ENCODE results near the gene S1PR2. TPM values are rescaled to one million over a fixed set of nuclear protein-coding genes. Genes with fewer than 3 reads are reported as not detected.

S1PR2 gene
- total RNA-seq, 1 experiment from 2014 or later: 6.9 TPM

DNA sequence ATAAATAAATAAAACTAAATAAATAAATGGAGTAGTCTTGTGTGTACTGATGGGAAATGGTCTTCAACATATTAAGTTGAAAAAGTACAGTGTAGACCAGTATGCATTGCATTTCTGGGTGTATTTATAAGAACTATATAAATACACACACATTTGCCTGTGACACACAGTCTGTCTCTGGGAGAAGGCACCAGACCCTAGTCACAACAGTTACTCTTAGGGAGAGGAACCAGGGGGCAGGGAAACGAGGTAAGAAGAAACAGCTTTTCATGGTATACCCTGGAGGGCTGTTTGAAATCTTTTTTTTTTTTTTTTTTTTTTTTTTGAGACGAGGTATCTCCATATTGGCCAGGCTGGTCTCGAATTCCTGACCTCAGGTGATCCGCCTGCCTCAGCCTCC, 2.8 kb upstream of the S1PR2 start:
- Histone ChIP-seq H3K4me1 (replicated peaks; ENCODE audit: insufficient read depth) (peaks cover 14% of the 10 kb centered on the region; the same call in 1 of the 2 replicates), H3K27ac (no peak overlapping the region), H3K4me2 (no peak overlapping the region), H2AFZ (no peak overlapping the region), H3K79me2 (ENCODE audit: low read depth) (no peaks in the 10 kb centered on the region), H3K4me3 (no peak overlapping the region), H3K9me3 (ENCODE audit: insufficient read depth, low read depth) (no peaks in the 10 kb centered on the region), H3K9me2 (ENCODE audit: insufficient read depth) (no peaks in the 10 kb centered on the region), H3F3A (ENCODE audit: insufficient read depth, low read depth) (peaks cover 11% of the 10 kb centered on the region), H4K20me1 (ENCODE audit: insufficient read depth) (no peaks in the 10 kb centered on the region), H3K36me3 (ENCODE audit: low read depth) (no peaks in the 10 kb centered on the region), H3K27me3 (ENCODE audit: insufficient read depth, low read depth) (no peaks in the 10 kb centered on the region)
- ChIA-PET CTCF (no interaction called here), POLR2A (ENCODE audit: unreplicated experiment) (no interaction called here)
- no TSS peak for BruUV-seq (replicated peaks)
- intact Hi-C loops (cut with micrococcal nuclease; ENCODE audit: unreplicated experiment): loop anchor here (5.0 kb wide), 1 partner anchor 42 kb away; the partner anchor contains the start of gene DNMT1
- DNase-seq: peak in 1 of 2 experiments; percentile 22
- no peak for TF ChIP-seq CTCF (conservative IDR thresholded peaks at IDR 0.05)
- TF ChIP-seq EZH2 (IDR thresholded peaks at IDR 0.05; ENCODE audit: low read depth): no peak

GRCh38 chr19:10231612-10232228, 589 bp upstream of the S1PR2 start:
- no peak for DNase-seq
- Histone ChIP-seq H2AFZ (no peak overlapping the region), H3K4me2 (peak overlapping the region; percentile 84), H3K36me3 (ENCODE audit: low read depth) (no peaks in the 10 kb centered on the region), H3K79me2 (ENCODE audit: low read depth) (no peaks in the 10 kb centered on the region), H3F3A (ENCODE audit: insufficient read depth, low read depth) (peaks cover 16% of the 10 kb centered on the region), H3K4me1 (replicated peaks; ENCODE audit: insufficient read depth) (0 out of 2 replicates have a peak, but pooled peaks cover 7% of the 10 kb centered on the region), H4K20me1 (ENCODE audit: insufficient read depth) (no peaks in the 10 kb centered on the region), H3K27me3 (ENCODE audit: insufficient read depth, low read depth) (no peaks in the 10 kb centered on the region), H3K4me3 (peak overlapping the region; percentile 71), H3K9me2 (ENCODE audit: insufficient read depth) (no peaks in the 10 kb centered on the region), H3K27ac (no peak overlapping the region), H3K9me3 (ENCODE audit: insufficient read depth, low read depth) (no peaks in the 10 kb centered on the region)
- POLR2A ChIA-PET (ENCODE audit: unreplicated experiment): interaction anchor here (0.6 kb wide), 1 partner anchor 40 kb away, joined by 3 read pairs; no protein-coding TSS in a partner anchor
- TF ChIP-seq CTCF (conservative IDR thresholded peaks at IDR 0.05): no peak
- TF ChIP-seq EZH2 (IDR thresholded peaks at IDR 0.05; ENCODE audit: low read depth): no peak
- BruUV-seq (replicated peaks): TSS peak; percentile 83
- CTCF ChIA-PET: interaction anchor here (0.7 kb wide), 1 partner anchor 18 kb away, joined by 4 read pairs; no protein-coding TSS in a partner anchor
- intact Hi-C loops (cut with micrococcal nuclease; ENCODE audit: unreplicated experiment): loop anchor here (5.0 kb wide), 1 partner anchor 39 kb away; the partner anchor contains the start of gene DNMT1

DNA sequence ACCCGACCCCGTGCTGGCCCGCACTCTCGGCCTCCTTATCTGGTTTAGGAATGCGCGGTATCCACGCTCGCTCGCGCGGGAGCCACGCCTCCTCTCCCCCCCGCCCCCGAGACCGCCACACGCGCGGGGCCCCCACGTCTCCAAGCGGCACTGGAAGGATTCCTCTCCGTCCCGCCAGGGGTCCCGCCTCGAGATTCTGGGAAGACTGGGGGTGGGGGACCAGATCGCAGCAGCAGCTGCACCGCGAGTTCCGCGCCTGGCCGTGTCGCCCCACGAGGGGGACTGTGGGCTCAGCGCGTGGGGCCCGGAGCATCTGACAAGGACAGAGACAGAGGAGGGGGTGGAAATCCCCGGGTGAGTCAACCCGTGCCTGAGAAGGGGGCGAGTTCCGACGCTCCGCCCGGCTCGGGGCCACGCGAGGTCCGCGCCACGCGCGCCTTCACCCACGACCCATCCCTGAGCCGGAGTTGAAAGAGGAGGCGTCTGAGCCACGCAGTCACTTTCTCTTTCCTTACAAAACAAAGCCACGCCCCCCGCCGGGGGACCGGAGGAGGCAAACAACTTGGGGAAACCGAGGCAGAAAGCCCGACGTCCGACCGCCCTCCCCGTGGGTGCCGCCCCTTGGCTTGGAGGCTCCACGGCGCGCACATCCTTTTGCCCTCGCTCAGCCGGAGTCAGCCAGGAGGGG, 814 bp downstream of the S1PR2 start:
- intact Hi-C loops (cut with micrococcal nuclease; ENCODE audit: unreplicated experiment): loop anchor here (5.0 kb wide), 1 partner anchor 38 kb away; the partner anchor contains the start of gene DNMT1
- 0 out of 2 replicates have a peak, but pooled peaks cover 7% of the 10 kb centered on the region for H3K4me1 ChIP-seq (replicated peaks; ENCODE audit: insufficient read depth)
- no peaks in the 10 kb centered on the region for H3K9me2 ChIP-seq (ENCODE audit: insufficient read depth)
- H3K27me3 ChIP-seq (ENCODE audit: insufficient read depth, low read depth): no peaks in the 10 kb centered on the region
- H3K4me3 ChIP-seq: peak overlapping the region; percentile 71
- CTCF ChIA-PET: interaction anchor here (0.7 kb wide), 1 partner anchor 25 kb away, joined by 4 read pairs; no protein-coding TSS in a partner anchor
- BruUV-seq (replicated peaks): TSS peak; percentile 53
- peak overlapping the region; percentile 84 for H3K4me2 ChIP-seq
- TF ChIP-seq CTCF (conservative IDR thresholded peaks at IDR 0.05) (no peak), EZH2 (IDR thresholded peaks at IDR 0.05; ENCODE audit: low read depth) (no peak)
- H3K79me2 ChIP-seq (ENCODE audit: low read depth): no peaks in the 10 kb centered on the region
- peaks cover 25% of the 10 kb centered on the region for H3F3A ChIP-seq (ENCODE audit: insufficient read depth, low read depth)
- H3K9me3 ChIP-seq (ENCODE audit: insufficient read depth, low read depth): no peaks in the 10 kb centered on the region
- POLR2A ChIA-PET (ENCODE audit: unreplicated experiment): no interaction called here
- H3K36me3 ChIP-seq (ENCODE audit: low read depth): no peaks in the 10 kb centered on the region
- peak overlapping the region; percentile 79 for H2AFZ ChIP-seq
- peak in 1 of 2 experiments; percentile 31 for DNase-seq
- no peak overlapping the region for H3K27ac ChIP-seq
- H4K20me1 ChIP-seq (ENCODE audit: insufficient read depth): 0 out of 2 replicates have a peak, but pooled peaks cover 4% of the 10 kb centered on the region

All from PC-9 (cell line).